Measurements from ENCODE around the gene KCP. TPM values are rescaled to one million over a fixed set of nuclear protein-coding genes. Genes with fewer than 3 reads are reported as not detected.

Gene KCP
- total and polyA plus RNA-seq, 7 experiments from 2014 or later, result 0.10 to 1.6 (median 0.24) TPM; not detected in 3

- Mint-ChIP-seq H3K9me3 (no peaks in the 10 kb centered on the region), H3K36me3 (peaks cover 0 to 14% (median 5%) of the 10 kb centered on the region in 5 donors), H3K27me3 (peaks cover 0 to 34% (median 0%) of the 10 kb centered on the region in 5 donors), H3K4me3 (peak overlapping the region in 5 of 10 donors; percentile 1 to 45 (median 19)), H3K4me1 (peaks cover 23 to 46% (median 34%) of the 10 kb centered on the region in 7 donors), H3K27ac (no peak overlapping the region)
- no peak overlapping the region for H3K4me3 ChIP-seq (ENCODE audit: low read length)
- no peaks in the 10 kb centered on the region for H3K9me3 ChIP-seq (ENCODE audit: control insufficient read depth in 2 of 3, low read length in 3 of 3)
- intact Hi-C loops (cut with micrococcal nuclease), result loop anchor here (10.0 kb wide), 2 partner anchors 332 to 1212 kb away; partner anchors contain the start of gene SND1 (in 1 of the 2)
- H3K27ac ChIP-seq (ENCODE audit: low read depth, low read length), result no peak overlapping the region
- H3K4me1 ChIP-seq (ENCODE audit: control insufficient read depth in 2 of 2, insufficient read depth in 2 of 2, low read length in 2 of 2), result peaks cover 12 to 13% of the 10 kb centered on the region in 2 donors
- ChIA-PET POLR2A (no interaction called here), CTCF (interaction anchor here (0.5 to 1.2 kb wide), 2 partner anchors 16 to 40 kb away, joined by 3 read pairs; no protein-coding TSS in a partner anchor)
- no peak for DNase-seq
- ATAC-seq, result no peak
- peaks cover 0 to 19% (median 0%) of the 10 kb centered on the region in 3 experiments for H3K36me3 ChIP-seq (ENCODE audit: control insufficient read depth in 2 of 3, insufficient read depth in 3 of 3, low read length in 3 of 3)
- H3K27me3 ChIP-seq (ENCODE audit: control insufficient read depth in 2 of 2, insufficient read depth in 2 of 2, low read length in 2 of 2), result no peaks in the 10 kb centered on the region
Observed at GRCh38 chr7:128867241-128867640, 43.3 kb downstream of the KCP start.

GRCh38 chr7:128865996-128866877 is 44.3 kb downstream of the KCP start:
- intact Hi-C loops (cut with micrococcal nuclease), result loop anchor here (10.0 kb wide), 2 partner anchors 331 to 1211 kb away; partner anchors contain the start of gene SND1 (in 1 of the 2)
- Histone ChIP-seq H3K4me3 (ENCODE audit: low read length) (no peak overlapping the region), H3K36me3 (ENCODE audit: control insufficient read depth in 2 of 3, insufficient read depth in 3 of 3, low read length in 3 of 3) (peaks cover 0 to 19% (median 0%) of the 10 kb centered on the region in 3 experiments), H3K27me3 (ENCODE audit: control insufficient read depth in 2 of 2, insufficient read depth in 2 of 2, low read length in 2 of 2) (no peaks in the 10 kb centered on the region), H3K4me1 (ENCODE audit: control insufficient read depth in 2 of 2, insufficient read depth in 2 of 2, low read length in 2 of 2) (peaks cover 15 to 17% of the 10 kb centered on the region in 2 donors), H3K9me3 (ENCODE audit: control insufficient read depth in 2 of 3, low read length in 3 of 3) (no peaks in the 10 kb centered on the region), H3K27ac (ENCODE audit: low read depth, low read length) (no peak overlapping the region)
- H3K4me3 Mint-ChIP-seq, result peak overlapping the region in 4 of 10 donors; percentile 15 to 60 (median 38)
- ATAC-seq (no peak), DNase-seq (no peak)
- POLR2A ChIA-PET, result no interaction called here
- H3K36me3 Mint-ChIP-seq, result peaks cover 0 to 14% (median 5%) of the 10 kb centered on the region in 5 donors
- no peaks in the 10 kb centered on the region for H3K9me3 Mint-ChIP-seq
- peaks cover 26 to 45% (median 38%) of the 10 kb centered on the region in 7 donors for H3K4me1 Mint-ChIP-seq
- H3K27me3 Mint-ChIP-seq, result peaks cover 0 to 26% (median 0%) of the 10 kb centered on the region in 5 donors
- CTCF ChIA-PET, result interaction anchor here (1.3 kb wide), 1 partner anchor 17 kb away, joined by 3 read pairs; no protein-coding TSS in a partner anchor
- H3K27ac Mint-ChIP-seq, result peak overlapping the region in 1 of 9 donors; percentile 55

- peaks cover 0 to 19% (median 0%) of the 10 kb centered on the region in 3 experiments for H3K36me3 ChIP-seq (ENCODE audit: control insufficient read depth in 2 of 3, insufficient read depth in 3 of 3, low read length in 3 of 3)
- Mint-ChIP-seq H3K36me3 (peaks cover 0 to 14% (median 5%) of the 10 kb centered on the region in 5 donors), H3K4me1 (peaks cover 25 to 44% (median 36%) of the 10 kb centered on the region in 7 donors), H3K9me3 (no peaks in the 10 kb centered on the region), H3K4me3 (peak overlapping the region in 6 of 10 donors; percentile 1 to 60 (median 28)), H3K27ac (no peak overlapping the region), H3K27me3 (peaks cover 0 to 17% (median 0%) of the 10 kb centered on the region in 5 donors)
- DNase-seq, result no peak
- ChIA-PET CTCF (interaction anchor here (1.3 kb wide), 1 partner anchor 18 kb away, joined by 3 read pairs; no protein-coding TSS in a partner anchor), POLR2A (no interaction called here)
- H3K27me3 ChIP-seq (ENCODE audit: control insufficient read depth in 2 of 2, insufficient read depth in 2 of 2, low read length in 2 of 2), result no peaks in the 10 kb centered on the region
- intact Hi-C loops (cut with micrococcal nuclease), result loop anchor here (10.0 kb wide), 2 partner anchors 331 to 1211 kb away; partner anchors contain the start of gene SND1 (in 1 of the 2)
- H3K4me3 ChIP-seq (ENCODE audit: low read length), result no peak overlapping the region
- no peaks in the 10 kb centered on the region for H3K9me3 ChIP-seq (ENCODE audit: control insufficient read depth in 2 of 3, low read length in 3 of 3)
- ATAC-seq, result no peak
- no peak overlapping the region for H3K27ac ChIP-seq (ENCODE audit: low read depth, low read length)
- peaks cover 15 to 17% of the 10 kb centered on the region in 2 donors for H3K4me1 ChIP-seq (ENCODE audit: control insufficient read depth in 2 of 2, insufficient read depth in 2 of 2, low read length in 2 of 2)
Observed at GRCh38 chr7:128865303-128865702, 45.2 kb downstream of the KCP start.

- H3K4me1 ChIP-seq (ENCODE audit: control insufficient read depth in 2 of 2, insufficient read depth in 2 of 2, low read length in 2 of 2), result peaks cover 12 to 15% of the 10 kb centered on the region in 2 donors
- H3K27ac ChIP-seq (ENCODE audit: low read depth, low read length), result peak overlapping the region; percentile 76
- ChIA-PET POLR2A (interaction anchor here (0.6 to 1.5 kb wide), 5 partner anchors 20 to 386 kb away, joined by 3 to 9 read pairs (median 4); partner anchors contain the start of genes CALU and METTL2B), CTCF (interaction anchor here (1.0 to 1.6 kb wide), 2 partner anchors 20 to 126 kb away, joined by 3 to 4 read pairs; no protein-coding TSS in a partner anchor)
- H3K9me3 ChIP-seq (ENCODE audit: control insufficient read depth in 2 of 3, low read length in 3 of 3), result no peaks in the 10 kb centered on the region
- Mint-ChIP-seq H3K27ac (peak overlapping the region in 8 of 9 donors; percentile 86 to 99 (median 93)), H3K4me1 (peaks cover 21 to 41% (median 33%) of the 10 kb centered on the region in 7 donors), H3K36me3 (peaks cover 0 to 14% (median 5%) of the 10 kb centered on the region in 5 donors), H3K27me3 (peaks cover 0 to 9% (median 0%) of the 10 kb centered on the region in 5 donors), H3K9me3 (no peaks in the 10 kb centered on the region), H3K4me3 (peak overlapping the region; percentile 88 to 100 (median 98))
- H3K36me3 ChIP-seq (ENCODE audit: control insufficient read depth in 2 of 3, insufficient read depth in 3 of 3, low read length in 3 of 3), result peaks cover 0 to 19% (median 0%) of the 10 kb centered on the region in 3 experiments
- ATAC-seq (peak; percentile 28), DNase-seq (peak in 8 of 9 donors; percentile 16 to 46 (median 30))
- peak overlapping the region; percentile 88 for H3K4me3 ChIP-seq (ENCODE audit: low read length)
- intact Hi-C loops (cut with micrococcal nuclease), result loop anchor here (1.0 to 10.0 kb wide), 11 partner anchors 20 to 1276 kb away; partner anchors contain the start of genes CCDC136 (in 2 of the 2), HILPDA (in 2 of the 2), ARF5 (in 1 of the 2) and GCC1 (in 1 of the 2)
- H3K27me3 ChIP-seq (ENCODE audit: control insufficient read depth in 2 of 2, insufficient read depth in 2 of 2, low read length in 2 of 2), result no peaks in the 10 kb centered on the region
Observed at GRCh38 chr7:128863433-128863989, 47.0 kb downstream of the KCP start.

GRCh38 chr7:128862571-128863432 is 47.7 kb downstream of the KCP start, which contains the start of gene ATP6V1F:
Gene ATP6V1F, plus strand, starts transcription at chr7:128862856. Its CDS starts 49 bp downstream, at chr7:128862905.
- POLR2A ChIA-PET, result interaction anchor here (0.6 to 1.5 kb wide), 5 partner anchors 21 to 386 kb away, joined by 3 to 9 read pairs (median 4); partner anchors contain the start of genes CALU and METTL2B
- H3K9me3 ChIP-seq (ENCODE audit: control insufficient read depth in 2 of 3, low read length in 3 of 3), result no peaks in the 10 kb centered on the region
- Mint-ChIP-seq H3K9me3 (no peaks in the 10 kb centered on the region), H3K27me3 (peaks cover 0 to 3% (median 0%) of the 10 kb centered on the region in 5 donors), H3K4me3 (peak within 1 kb of the TSS; percentile 88 to 100 (median 98)), H3K4me1 (peaks cover 21 to 38% (median 33%) of the 10 kb centered on the region in 7 donors), H3K27ac (peak within 1 kb of the TSS; percentile 86 to 99 (median 93)), H3K36me3 (peaks cover 0 to 13% (median 5%) of the 10 kb centered on the region in 5 donors)
- H3K27me3 ChIP-seq (ENCODE audit: control insufficient read depth in 2 of 2, insufficient read depth in 2 of 2, low read length in 2 of 2), result no peaks in the 10 kb centered on the region
- peaks cover 0 to 19% (median 0%) of the 10 kb centered on the region in 3 experiments for H3K36me3 ChIP-seq (ENCODE audit: control insufficient read depth in 2 of 3, insufficient read depth in 3 of 3, low read length in 3 of 3)
- intact Hi-C loops (cut with micrococcal nuclease), result loop anchor here (1.0 to 10.0 kb wide), 21 partner anchors 20 to 1276 kb away; partner anchors contain the start of genes CALU (in 2 of the 2), CCDC136 (in 2 of the 2), HILPDA (in 2 of the 2) and METTL2B (in 2 of the 2)
- peaks cover 12 to 15% of the 10 kb centered on the region in 2 donors for H3K4me1 ChIP-seq (ENCODE audit: control insufficient read depth in 2 of 2, insufficient read depth in 2 of 2, low read length in 2 of 2)
- H3K4me3 ChIP-seq (ENCODE audit: low read length), result peak within 1 kb of the TSS; percentile 88
- DNase-seq, result peak; percentile 97 to 100 (median 99)
- peak; percentile 93 for ATAC-seq
- CTCF ChIA-PET, result interaction anchor here (0.9 to 1.6 kb wide), 3 partner anchors 16 to 125 kb away, joined by 3 to 4 read pairs (median 3); no protein-coding TSS in a partner anchor
- H3K27ac ChIP-seq (ENCODE audit: low read depth, low read length), result peak within 1 kb of the TSS; percentile 76

All from naive thymus-derived CD4-positive, alpha-beta T cell (primary cell).